HG03439 (cell line): ENCODE measurements around the gene RAB36.

Experiments used
- ATAC-seq: cut with Tn5 transposase; IDR thresholded peaks from one replicate; pipeline ENCODE4 v1.9.1; 2021; ENCODE audit warnings: mild to moderate bottlenecking, moderate library complexity; ENCODE audit not compliant: unreplicated experiment

RAB36 gene

DNA sequence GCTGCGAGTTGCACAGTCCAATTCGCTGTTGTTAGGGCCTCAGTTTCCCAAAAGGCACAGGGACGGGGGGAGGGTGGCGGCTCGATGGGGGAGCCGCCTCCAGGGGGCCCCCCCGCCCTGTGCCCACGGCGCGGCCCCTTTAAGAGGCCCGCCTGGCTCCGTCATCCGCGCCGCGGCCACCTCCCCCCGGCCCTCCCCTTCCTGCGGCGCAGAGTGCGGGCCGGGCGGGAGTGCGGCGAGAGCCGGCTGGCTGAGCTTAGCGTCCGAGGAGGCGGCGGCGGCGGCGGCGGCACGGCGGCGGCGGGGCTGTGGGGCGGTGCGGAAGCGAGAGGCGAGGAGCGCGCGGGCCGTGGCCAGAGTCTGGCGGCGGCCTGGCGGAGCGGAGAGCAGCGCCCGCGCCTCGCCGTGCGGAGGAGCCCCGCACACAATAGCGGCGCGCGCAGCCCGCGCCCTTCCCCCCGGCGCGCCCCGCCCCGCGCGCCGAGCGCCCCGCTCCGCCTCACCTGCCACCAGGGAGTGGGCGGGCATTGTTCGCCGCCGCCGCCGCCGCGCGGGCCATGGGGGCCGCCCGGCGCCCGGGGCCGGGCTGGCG lies 35.1 kb downstream of the RAB36 start, which contains the start of gene BCR:
Gene BCR (plus strand): TSS at position 209 of the 592 bp plus-strand sequence. CDS start 452 bp downstream, outside the sequence.
- ATAC-seq: no peak

GRCh38 chr22:23180893-23181720 lies 35.8 kb downstream of the RAB36 start:
- ATAC-seq: no peak

DNA sequence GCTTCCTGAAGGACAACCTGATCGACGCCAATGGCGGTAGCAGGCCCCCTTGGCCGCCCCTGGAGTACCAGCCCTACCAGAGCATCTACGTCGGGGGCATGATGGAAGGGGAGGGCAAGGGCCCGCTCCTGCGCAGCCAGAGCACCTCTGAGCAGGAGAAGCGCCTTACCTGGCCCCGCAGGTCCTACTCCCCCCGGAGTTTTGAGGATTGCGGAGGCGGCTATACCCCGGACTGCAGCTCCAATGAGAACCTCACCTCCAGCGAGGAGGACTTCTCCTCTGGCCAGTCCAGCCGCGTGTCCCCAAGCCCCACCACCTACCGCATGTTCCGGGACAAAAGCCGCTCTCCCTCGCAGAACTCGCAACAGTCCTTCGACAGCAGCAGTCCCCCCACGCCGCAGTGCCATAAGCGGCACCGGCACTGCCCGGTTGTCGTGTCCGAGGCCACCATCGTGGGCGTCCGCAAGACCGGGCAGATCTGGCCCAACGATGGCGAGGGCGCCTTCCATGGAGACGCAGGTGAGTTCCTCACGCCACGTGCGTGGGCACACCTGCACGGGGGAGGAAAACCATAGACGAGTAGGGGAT lies 36.5 kb downstream of the RAB36 start:
- no peak for ATAC-seq

DNA sequence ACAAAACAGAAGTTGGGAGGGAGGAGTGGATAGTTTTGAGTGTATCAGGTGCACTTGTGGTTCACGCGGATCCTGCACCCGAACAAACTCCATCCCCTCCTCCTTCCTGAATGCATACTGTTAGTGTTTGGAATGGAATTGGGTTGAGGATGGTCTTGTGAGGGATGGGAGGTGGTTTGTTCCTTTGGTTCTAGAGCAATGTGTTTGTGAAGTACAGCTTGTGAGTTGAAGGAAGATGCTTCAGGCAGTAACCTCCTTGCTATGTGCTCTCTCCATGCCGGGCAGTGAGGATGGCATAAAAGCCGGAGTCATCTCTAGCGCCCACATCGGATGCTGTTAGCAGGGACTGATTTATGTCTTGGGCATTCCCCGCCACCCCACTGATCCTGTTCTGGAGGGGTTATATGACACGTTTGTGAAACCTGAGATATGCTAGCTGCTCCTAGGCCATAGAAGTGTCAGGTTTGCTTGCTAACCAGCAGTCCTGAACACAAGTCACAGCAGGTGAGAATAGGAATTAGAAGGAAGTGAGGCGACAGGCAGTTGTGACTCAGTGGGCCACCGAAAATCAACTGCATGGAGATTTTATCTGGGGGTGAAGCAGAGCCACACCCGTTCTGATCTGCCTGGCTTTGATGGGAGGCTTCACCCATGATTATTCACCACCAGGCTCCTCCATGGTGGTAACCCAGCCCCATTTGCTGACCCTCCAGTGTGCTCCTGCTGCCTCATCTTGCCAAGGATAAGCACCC lies 37.2 kb downstream of the RAB36 start:
- no peak for ATAC-seq

GRCh38 chr22:23183061-23183698 lies 37.9 kb downstream of the RAB36 start:
- ATAC-seq: no peak

DNA sequence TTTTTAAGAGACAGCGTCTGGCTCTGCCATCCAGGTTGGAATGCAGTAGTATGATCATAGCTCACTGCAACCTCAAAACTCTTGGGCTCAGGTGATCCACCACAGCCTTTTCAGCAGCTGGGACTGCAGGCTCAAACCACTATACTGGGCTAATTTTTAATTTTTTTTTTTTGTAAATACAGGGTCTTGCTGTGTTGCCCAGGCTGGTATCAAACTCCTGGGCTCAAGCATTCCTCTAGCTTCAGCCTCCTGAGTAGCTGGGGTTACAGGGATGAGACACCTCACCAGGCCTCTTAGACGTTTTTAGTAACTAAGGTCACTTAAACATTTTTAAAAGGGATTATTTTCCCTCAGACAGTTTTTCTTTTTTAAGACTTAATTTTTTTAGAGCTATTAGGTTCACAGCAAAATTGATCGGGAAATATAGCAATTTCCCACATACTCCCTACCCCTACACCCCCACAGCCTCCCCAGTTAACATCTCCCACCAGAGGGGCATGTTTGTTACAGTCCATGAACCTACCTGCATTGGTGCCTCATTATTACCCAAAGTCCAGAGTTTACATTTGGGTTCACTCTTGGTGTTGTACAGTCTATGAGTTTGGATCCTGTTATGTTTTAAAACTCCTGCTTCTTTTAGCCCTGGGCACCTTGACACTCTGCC lies 39.0 kb downstream of the RAB36 start:
- no peak for ATAC-seq

- ATAC-seq: no peak
Measured at GRCh38 chr22:23184764-23185113, 39.5 kb downstream of the RAB36 start.

- ATAC-seq: no peak
Measured at GRCh38 chr22:23187211-23187610, 41.9 kb downstream of the RAB36 start.

GRCh38 chr22:23187871-23188700 lies 42.8 kb downstream of the RAB36 start:
- no peak for ATAC-seq

DNA sequence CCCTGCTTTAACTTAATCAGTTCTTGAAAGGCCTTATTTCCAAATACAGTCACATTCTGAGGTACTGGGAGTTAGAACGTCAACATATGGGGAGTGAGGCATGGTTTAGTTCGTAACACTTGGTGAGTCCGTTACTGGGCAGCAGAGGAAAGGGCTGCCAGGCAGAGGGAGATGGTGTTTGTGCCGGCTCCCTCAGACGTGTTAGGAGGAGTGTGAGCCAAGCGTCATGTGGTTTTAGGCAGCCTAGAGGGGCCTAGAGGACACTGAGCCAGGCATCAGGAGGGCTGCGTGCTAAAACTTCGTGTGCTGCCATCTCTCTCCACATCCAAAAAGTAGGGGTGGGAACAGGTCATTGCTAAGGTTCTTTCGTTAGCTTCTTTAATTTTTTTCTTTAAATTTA lies 45.2 kb downstream of the RAB36 start:
- no peak for ATAC-seq

DNA sequence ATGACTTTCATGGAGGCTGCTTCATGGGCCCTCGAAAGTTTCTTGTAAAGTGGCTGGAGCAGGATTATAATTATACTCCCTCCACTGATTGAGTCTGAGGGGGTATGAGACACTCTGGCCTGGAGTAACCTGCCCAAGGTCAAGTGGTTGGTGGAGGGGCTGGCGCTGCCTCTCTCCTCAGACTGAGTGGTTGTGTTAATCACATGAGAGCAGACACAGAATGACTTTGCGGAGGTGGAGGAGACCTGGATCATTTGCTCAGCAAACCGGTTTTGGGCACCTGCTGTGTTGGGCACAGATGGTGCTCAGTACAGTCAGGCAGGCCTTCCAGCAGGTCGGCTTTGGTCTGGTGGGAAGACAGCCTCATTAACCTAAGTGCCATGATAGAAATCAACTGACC lies 46.9 kb downstream of the RAB36 start:
- no peak for ATAC-seq

GRCh38 chr22:23192558-23192957 lies 47.3 kb downstream of the RAB36 start:
- no peak for ATAC-seq

DNA sequence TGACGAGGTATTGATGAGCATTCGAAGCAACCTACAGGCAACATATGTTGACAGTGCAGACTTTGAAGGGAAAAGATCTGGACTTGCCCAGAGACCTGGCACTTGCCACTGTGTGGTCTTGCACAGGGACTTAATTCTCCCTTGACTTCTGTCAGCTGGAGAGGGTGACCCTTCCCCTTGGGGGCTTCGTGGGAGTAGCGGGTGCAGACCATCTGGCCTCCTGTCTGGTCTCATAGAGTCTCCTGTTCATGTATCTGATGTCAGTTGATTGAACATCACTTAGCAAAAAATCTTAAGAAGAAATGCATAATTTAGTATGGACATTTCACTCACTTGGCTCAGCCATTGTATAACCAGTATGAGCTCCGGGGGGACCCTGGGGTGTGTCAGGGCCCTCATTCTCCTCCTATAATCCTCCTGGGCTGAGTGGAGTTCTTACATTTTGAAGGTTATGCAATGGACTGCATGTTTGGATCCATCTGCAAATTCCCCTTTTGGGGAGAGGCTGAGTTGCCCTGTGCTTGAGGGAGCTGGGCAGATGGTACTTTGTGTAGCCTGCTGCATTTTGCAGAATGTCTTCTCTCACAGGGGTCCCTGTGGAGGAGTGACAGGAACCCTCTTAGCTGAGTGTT lies 48.0 kb downstream of the RAB36 start:
- ATAC-seq: no peak

- ATAC-seq: no peak
Measured at GRCh38 chr22:23193882-23194281, 48.6 kb downstream of the RAB36 start.

- ATAC-seq: no peak
Measured at GRCh38 chr22:23196165-23196564, 50.9 kb downstream of the RAB36 start.

GRCh38 chr22:23197836-23198235 lies 52.6 kb downstream of the RAB36 start:
- no peak for ATAC-seq

DNA sequence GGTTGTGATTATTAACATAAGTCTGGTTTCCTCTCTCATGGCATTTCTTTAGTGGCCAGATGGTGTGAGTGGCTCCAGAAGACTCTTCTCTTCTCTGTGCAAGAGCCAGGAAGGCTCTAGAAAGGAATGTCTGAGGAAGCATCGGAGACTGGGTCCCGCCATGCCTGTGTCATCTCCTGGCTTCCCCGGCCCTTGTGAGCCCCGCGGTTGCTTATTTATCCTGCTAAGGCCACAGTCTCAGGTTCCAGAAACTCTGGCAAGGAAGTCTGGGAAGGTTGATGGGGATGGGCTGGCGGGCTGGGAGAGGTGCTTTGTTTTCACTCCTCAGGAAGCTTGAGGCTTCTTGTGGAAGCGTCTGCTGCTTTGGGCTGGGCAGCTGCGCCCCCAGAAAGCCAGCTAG lies 53.9 kb downstream of the RAB36 start:
- ATAC-seq: no peak

DNA sequence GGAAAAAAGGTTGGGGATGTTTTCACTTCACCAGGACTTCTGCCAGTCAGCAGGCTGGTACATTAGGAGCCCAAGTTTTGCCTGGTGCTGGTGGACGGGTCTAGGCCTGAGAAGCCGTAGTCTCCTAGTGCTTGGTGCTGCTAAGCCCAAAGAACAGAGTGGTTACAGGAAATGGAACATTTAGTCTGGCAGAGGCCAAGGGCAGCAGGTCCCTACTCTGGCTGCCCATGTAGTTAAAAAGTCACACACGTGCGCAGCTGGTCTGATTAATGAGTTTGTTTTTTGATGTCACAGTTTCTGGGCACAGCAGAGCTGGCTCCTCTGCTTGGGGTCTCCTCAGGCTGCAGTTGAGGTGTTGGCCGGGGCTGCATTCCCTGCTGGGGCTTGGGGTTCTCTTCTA lies 55.6 kb downstream of the RAB36 start:
- no peak for ATAC-seq

GRCh38 chr22:23202812-23203451 lies 57.7 kb downstream of the RAB36 start:
- ATAC-seq: no peak
